ENCODE results near the gene SP1.

Gene SP1

GRCh38 chr12:53453953-53454640 lies 74.1 kb downstream of the SP1 start:
- peaks cover 32% of the 10 kb centered on the region for H4K20me1 ChIP-seq (ENCODE audit: low read depth, low read length)
- peaks cover 34% of the 10 kb centered on the region for H3F3A ChIP-seq (ENCODE audit: insufficient read depth)
- H3K4me3 ChIP-seq (ENCODE audit: insufficient read depth, low read length, poor library complexity, severe bottlenecking): peak overlapping the region; percentile 99
- H3K27me3 ChIP-seq (ENCODE audit: low read length): no peaks in the 10 kb centered on the region
- no peak overlapping the region for H3K27ac ChIP-seq (ENCODE audit: low read depth, low read length)
- H3K9me2 ChIP-seq (replicated peaks; ENCODE audit: insufficient read depth, low read length): no peaks in the 10 kb centered on the region
- peak overlapping the region; percentile 97 for H3K4me2 ChIP-seq (ENCODE audit: low read depth, low read length, poor library complexity, severe bottlenecking)
- H3K79me2 ChIP-seq (ENCODE audit: insufficient read depth, low read length): peaks cover 60% of the 10 kb centered on the region
- H3K36me3 ChIP-seq (ENCODE audit: low read length): peaks cover 51% of the 10 kb centered on the region
- peak overlapping the region; percentile 99 for H3K9ac ChIP-seq (ENCODE audit: low read length)
- no peaks in the 10 kb centered on the region for H3K9me3 ChIP-seq (ENCODE audit: insufficient read depth, low read length)
- H2AFZ ChIP-seq (ENCODE audit: low read depth, low read length, severe bottlenecking): no peak overlapping the region
- TF ChIP-seq EZH2phosphoT487 (conservative IDR thresholded peaks at IDR 0.05; ENCODE audit: low read length) (no peak), CTCF (IDR thresholded peaks at IDR 0.05; ENCODE audit: insufficient read depth, low read length, poor library complexity, severe bottlenecking) (no peak)

GRCh38 chr12:53454707-53455106 lies 74.7 kb downstream of the SP1 start:
- no peak overlapping the region for H2AFZ ChIP-seq (ENCODE audit: low read depth, low read length, severe bottlenecking)
- no peaks in the 10 kb centered on the region for H3K27me3 ChIP-seq (ENCODE audit: low read length)
- H3K27ac ChIP-seq (ENCODE audit: low read depth, low read length): no peak overlapping the region
- peaks cover 34% of the 10 kb centered on the region for H3F3A ChIP-seq (ENCODE audit: insufficient read depth)
- peaks cover 57% of the 10 kb centered on the region for H3K36me3 ChIP-seq (ENCODE audit: low read length)
- no peak for TF ChIP-seq EZH2phosphoT487 (conservative IDR thresholded peaks at IDR 0.05; ENCODE audit: low read length)
- TF ChIP-seq CTCF (IDR thresholded peaks at IDR 0.05; ENCODE audit: insufficient read depth, low read length, poor library complexity, severe bottlenecking): no peak
- no peak overlapping the region for H3K4me2 ChIP-seq (ENCODE audit: low read depth, low read length, poor library complexity, severe bottlenecking)
- no peak overlapping the region for H3K4me3 ChIP-seq (ENCODE audit: insufficient read depth, low read length, poor library complexity, severe bottlenecking)
- H4K20me1 ChIP-seq (ENCODE audit: low read depth, low read length): peaks cover 37% of the 10 kb centered on the region
- H3K79me2 ChIP-seq (ENCODE audit: insufficient read depth, low read length): peaks cover 66% of the 10 kb centered on the region
- no peaks in the 10 kb centered on the region for H3K9me3 ChIP-seq (ENCODE audit: insufficient read depth, low read length)
- no peaks in the 10 kb centered on the region for H3K9me2 ChIP-seq (replicated peaks; ENCODE audit: insufficient read depth, low read length)
- H3K9ac ChIP-seq (ENCODE audit: low read length): no peak overlapping the region

GRCh38 chr12:53456654-53457366 lies 76.8 kb downstream of the SP1 start:
- no peak overlapping the region for H3K9ac ChIP-seq (ENCODE audit: low read length)
- no peak overlapping the region for H3K27ac ChIP-seq (ENCODE audit: low read depth, low read length)
- H3K9me3 ChIP-seq (ENCODE audit: insufficient read depth, low read length): no peaks in the 10 kb centered on the region
- H3K4me2 ChIP-seq (ENCODE audit: low read depth, low read length, poor library complexity, severe bottlenecking): no peak overlapping the region
- no peaks in the 10 kb centered on the region for H3K9me2 ChIP-seq (replicated peaks; ENCODE audit: insufficient read depth, low read length)
- H2AFZ ChIP-seq (ENCODE audit: low read depth, low read length, severe bottlenecking): no peak overlapping the region
- peaks cover 52% of the 10 kb centered on the region for H4K20me1 ChIP-seq (ENCODE audit: low read depth, low read length)
- no peaks in the 10 kb centered on the region for H3K27me3 ChIP-seq (ENCODE audit: low read length)
- peaks cover 32% of the 10 kb centered on the region; the same call in 1 of the 2 replicates for H3F3A ChIP-seq (ENCODE audit: insufficient read depth)
- peaks cover 85% of the 10 kb centered on the region for H3K79me2 ChIP-seq (ENCODE audit: insufficient read depth, low read length)
- H3K36me3 ChIP-seq (ENCODE audit: low read length): peaks cover 78% of the 10 kb centered on the region
- H3K4me3 ChIP-seq (ENCODE audit: insufficient read depth, low read length, poor library complexity, severe bottlenecking): no peak overlapping the region
- no peak for TF ChIP-seq CTCF (IDR thresholded peaks at IDR 0.05; ENCODE audit: insufficient read depth, low read length, poor library complexity, severe bottlenecking)
- no peak for TF ChIP-seq EZH2phosphoT487 (conservative IDR thresholded peaks at IDR 0.05; ENCODE audit: low read length)

Measured in SU-DHL-6 (cell line).